ENCODE measurements around the gene ADH1C.
A peak's percentile ranks its signal among the peaks of the same experiment; 100 is the strongest.
"Not testable (repeated sequence)": the region's sequence is repeated elsewhere in the genome, so short reads cannot be mapped to it uniquely, and the experiment has no call there.

The ADH1C gene

DNA sequence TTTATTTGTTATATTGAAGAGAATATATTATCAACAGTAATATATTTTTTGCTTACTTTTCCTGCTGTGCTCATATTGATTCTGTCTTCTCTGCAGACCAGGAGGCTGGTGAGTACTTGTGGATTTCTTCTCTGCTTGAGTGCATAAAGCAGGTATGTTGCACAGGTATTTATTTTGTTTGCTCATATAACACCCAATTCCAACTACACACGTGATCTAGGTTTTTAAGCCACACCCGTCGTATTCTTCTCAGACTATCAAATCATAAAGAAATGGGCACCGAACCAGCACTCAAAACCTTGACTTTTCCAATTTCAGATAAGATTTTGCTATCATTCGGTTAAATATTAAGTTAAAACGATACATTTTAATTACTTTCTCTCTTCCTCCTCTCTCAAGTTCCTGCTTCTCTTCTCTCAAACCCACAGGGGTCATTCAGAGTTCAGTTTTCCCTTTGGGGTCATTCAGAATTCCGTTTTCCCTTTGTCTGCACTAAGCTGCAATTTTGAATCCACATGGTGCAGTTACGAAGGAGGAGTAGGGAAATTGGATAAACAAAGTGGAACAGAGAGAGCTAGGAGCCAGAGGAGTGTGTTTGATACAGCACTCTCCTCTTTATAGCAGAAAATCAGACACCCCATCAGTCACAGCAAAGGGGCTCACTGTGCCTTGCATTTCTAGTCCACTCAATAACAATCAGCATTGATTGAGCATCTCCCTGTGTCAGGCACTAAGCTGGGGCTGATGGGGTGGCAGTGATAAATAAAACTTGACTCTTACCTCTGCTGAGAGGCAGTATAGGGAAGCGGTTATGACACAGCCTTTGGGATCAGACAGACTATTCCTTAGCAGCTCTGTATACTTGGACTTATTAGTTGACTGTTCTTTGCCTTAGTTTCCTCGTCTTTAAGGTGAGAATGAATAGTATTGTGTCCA lies at the start of gene ADH1C:
ADH1C (minus strand) TSS at position 145 of the 936 bp plus-strand sequence; CDS start at position 74, 71 bp downstream.
- DNase-seq (ENCODE audit: low read depth): no peak

- DNase-seq (ENCODE audit: low read depth): no peak
Measured at GRCh38 chr4:99400831-99401230, 48.3 kb upstream of the ADH1C start.

DNA sequence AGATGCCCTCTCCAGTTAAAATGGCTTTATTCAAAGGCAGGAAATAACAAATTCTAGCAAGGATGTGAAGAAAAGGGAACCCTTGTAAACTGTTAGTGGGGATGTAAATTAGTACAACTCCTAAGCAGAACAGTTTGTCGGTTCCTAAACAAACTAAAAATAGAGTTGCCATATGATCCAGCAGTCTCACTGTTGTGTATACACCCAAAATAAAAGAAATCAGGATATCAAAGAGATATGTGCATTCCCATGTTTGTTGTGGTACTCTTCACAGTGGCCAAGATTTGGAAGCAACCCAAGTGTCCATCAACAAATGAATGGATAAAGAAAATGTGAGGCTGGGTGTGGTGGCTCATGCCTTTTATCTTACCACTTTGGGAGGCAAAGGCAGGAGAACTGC lies 46.5 kb upstream of the ADH1C start:
- DNase-seq (ENCODE audit: low read depth): no peak

- no peak for DNase-seq (ENCODE audit: low read depth)
Measured at GRCh38 chr4:99395595-99396364, 43.2 kb upstream of the ADH1C start.

DNA sequence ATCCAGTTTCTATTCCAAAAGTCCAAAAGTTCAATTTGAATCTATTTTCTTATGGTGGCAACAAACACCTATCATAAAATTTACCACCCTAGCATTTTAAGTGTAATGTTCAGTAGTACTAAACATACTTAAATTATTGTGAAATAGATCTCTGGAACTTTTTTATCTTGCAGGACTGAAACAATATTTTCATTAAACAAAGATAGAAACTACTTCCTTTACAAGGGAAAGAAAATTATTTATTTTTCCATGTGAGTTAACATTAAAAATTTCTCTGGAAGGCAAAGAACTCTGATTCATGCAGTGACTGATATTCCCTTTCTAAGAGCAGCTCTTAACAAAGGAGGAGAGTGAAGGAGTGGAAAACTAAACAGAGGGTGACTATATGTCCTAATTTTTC lies 42.4 kb upstream of the ADH1C start:
- DNase-seq (ENCODE audit: low read depth): no peak

- DNase-seq (ENCODE audit: low read depth): peak; percentile 70
Measured at GRCh38 chr4:99390055-99390454, 37.5 kb upstream of the ADH1C start.

GRCh38 chr4:99389606-99390005 lies 37.1 kb upstream of the ADH1C start:
- DNase-seq (ENCODE audit: low read depth): no peak

GRCh38 chr4:99383833-99384392 lies 31.4 kb upstream of the ADH1C start:
- DNase-seq (ENCODE audit: low read depth): peak; percentile 97

- DNase-seq (ENCODE audit: low read depth): no peak
Measured at GRCh38 chr4:99383399-99383798, 30.9 kb upstream of the ADH1C start.

GRCh38 chr4:99382745-99383360 lies 30.3 kb upstream of the ADH1C start:
- DNase-seq (ENCODE audit: low read depth): no peak

DNA sequence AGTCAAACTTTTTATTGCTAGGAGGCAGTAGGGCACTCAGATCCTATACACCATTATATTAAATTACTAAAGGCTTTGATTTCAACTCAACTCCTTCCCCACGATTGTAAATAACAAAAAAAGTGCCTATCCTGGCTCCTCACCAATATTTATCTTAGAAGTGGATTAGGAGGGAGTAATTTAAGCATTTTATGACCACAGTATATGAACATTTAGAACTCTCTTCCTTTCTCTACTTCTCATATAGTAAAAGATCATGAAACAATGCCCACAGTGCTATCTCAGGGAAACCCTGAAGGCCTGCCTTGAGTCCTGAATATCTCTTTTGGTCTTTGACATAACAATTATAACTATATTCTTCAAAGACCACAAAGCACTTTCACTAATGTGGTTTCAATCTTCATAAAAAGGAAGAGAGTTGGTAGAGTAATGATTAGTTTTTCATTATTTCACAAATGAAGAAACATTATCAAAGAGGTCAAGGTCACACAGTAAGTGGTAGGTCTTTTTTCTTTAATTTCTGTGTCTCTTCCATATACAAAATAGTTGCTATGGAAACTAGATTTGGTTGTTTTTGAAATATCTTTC lies 29.1 kb upstream of the ADH1C start:
- no peak for DNase-seq (ENCODE audit: low read depth)

- no peak for DNase-seq (ENCODE audit: low read depth)
Measured at GRCh38 chr4:99379571-99379970, 27.0 kb upstream of the ADH1C start.

- no peak for DNase-seq (ENCODE audit: low read depth)
Measured at GRCh38 chr4:99378876-99379275, 26.3 kb upstream of the ADH1C start.

DNA sequence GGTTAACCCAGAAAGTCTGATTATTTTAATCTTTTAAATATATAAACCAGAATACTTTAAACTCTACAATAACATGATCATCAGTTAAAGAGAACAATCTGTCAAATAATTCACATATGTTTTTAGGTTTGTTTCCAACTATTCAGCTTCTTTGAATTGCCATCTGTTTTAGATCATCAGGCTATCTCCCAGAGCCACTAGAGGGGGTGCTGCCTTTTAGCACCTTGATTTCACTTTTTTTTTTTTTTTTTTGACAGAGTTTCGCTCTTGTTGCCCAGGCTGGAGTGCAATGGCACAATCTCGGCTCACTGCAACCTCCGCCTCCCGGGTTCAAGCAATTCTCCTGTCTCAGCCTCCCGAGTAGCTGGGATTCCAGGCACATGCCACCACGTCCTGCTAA lies 24.8 kb upstream of the ADH1C start:
- DNase-seq (ENCODE audit: low read depth): peak; percentile 71

DNA sequence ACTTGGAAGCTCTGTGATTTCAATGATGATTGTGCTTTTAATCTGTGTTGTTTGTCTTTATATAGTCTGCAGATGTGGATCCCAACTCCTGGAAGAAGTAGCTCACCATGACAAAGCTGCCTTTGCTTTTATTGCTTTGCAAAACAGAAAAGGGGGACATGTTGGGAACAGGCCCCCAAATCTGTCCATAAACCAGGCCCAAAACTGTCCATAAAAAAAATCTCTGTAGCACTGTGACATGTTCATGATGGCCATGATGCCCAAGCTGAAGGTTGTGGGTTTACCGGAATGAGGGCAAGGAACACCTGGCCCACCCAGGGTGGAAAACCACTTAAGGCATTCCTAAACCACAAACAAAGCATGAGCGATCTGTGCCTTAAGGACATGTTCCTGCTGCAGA lies 19.9 kb upstream of the ADH1C start:
- DNase-seq (ENCODE audit: low read depth): not testable (repeated sequence)

GRCh38 chr4:99367817-99368216 lies 15.3 kb upstream of the ADH1C start:
- DNase-seq (ENCODE audit: low read depth): not testable (repeated sequence)

DNA sequence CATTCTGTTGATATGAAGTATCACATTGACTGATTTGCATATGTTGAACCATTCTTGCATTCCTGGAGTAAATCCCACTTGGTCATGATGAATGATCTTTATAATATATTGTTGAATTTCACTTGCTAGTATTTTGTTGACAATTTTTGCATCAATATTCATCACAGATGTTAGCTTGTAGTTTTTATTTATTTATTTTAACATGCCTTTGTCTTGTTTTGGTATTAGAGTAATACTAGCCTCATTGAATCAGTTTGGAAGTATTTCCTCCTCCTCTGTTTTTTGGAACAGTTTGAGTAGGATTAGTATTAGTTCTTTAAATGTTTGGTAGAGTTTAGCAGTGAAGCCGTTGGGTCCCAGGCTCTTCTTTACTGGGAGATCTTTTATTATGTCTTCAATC lies 13.9 kb upstream of the ADH1C start:
- peak; percentile 17 for DNase-seq (ENCODE audit: low read depth)

- DNase-seq (ENCODE audit: low read depth): no peak
Measured at GRCh38 chr4:99362768-99363167, 10.2 kb upstream of the ADH1C start.

- no peak for DNase-seq (ENCODE audit: low read depth)
Measured at GRCh38 chr4:99361899-99362275, 9.3 kb upstream of the ADH1C start.

DNA sequence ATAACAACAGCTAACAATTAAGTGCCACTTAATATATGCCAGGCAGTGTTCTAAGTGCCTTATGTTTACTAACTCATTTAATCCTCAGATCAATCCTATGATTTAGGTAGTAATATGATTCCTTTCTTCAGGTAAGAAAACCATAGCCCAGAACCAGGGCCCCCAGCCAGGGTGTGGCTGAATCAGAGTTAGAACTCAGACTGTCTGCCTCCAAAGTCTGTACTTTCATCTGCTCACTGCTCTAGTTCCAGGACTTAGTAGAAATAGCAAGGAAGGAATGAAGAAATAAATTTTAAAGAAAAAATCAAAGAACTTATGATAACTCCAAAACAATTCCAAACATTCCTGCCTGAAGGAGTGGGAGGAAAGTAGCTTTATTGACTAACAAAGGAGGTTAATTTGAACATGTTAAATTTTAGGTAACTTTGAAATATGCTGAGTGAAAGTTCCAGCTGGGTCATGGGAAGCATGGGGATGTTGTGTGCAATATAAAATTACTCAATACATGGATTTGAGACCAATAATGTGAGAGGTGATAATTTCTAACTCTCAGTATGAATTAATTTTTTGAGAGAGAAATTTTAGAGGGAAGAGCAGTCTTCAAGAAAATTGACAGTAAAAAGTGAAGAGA lies 8.8 kb upstream of the ADH1C start:
- DNase-seq (ENCODE audit: low read depth): no peak

DNA sequence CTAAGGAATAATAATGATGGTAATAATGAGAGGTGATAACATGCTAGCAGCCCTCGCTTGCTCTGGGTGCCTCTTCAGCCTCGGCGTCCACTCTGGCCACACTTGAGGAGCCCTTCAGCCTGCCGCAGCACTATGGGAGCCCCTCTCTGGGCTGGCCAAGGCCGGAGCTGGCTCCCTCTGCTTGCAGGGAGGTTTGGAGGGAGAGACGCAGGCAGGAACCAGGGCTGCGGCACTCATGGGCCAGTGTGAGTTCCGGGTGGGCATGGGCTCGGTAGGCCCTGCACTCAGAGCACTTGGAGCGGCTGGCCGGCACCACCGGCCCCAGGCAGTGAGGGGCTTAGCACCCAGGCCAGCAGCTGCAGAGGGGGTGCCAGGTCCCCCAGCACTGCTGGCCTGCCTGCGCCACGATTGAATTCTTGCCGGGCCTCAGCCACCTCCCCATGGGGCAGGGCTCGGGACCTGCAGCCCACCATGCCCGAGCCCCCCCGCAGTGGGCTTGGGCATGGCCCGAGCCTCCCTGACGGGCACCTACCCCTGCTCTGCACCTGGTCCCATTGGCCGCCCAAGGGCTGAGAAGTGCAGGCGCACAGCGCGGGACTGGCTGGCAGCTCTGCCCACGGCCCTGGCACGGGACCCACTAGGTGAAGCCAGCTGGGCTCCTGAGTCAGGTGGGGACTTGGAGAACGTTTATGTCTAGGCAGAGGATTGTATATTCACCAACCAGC lies 7.1 kb upstream of the ADH1C start:
- no peak for DNase-seq (ENCODE audit: low read depth)
